ENCODE results near the gene PPP1R13B.

DNA sequence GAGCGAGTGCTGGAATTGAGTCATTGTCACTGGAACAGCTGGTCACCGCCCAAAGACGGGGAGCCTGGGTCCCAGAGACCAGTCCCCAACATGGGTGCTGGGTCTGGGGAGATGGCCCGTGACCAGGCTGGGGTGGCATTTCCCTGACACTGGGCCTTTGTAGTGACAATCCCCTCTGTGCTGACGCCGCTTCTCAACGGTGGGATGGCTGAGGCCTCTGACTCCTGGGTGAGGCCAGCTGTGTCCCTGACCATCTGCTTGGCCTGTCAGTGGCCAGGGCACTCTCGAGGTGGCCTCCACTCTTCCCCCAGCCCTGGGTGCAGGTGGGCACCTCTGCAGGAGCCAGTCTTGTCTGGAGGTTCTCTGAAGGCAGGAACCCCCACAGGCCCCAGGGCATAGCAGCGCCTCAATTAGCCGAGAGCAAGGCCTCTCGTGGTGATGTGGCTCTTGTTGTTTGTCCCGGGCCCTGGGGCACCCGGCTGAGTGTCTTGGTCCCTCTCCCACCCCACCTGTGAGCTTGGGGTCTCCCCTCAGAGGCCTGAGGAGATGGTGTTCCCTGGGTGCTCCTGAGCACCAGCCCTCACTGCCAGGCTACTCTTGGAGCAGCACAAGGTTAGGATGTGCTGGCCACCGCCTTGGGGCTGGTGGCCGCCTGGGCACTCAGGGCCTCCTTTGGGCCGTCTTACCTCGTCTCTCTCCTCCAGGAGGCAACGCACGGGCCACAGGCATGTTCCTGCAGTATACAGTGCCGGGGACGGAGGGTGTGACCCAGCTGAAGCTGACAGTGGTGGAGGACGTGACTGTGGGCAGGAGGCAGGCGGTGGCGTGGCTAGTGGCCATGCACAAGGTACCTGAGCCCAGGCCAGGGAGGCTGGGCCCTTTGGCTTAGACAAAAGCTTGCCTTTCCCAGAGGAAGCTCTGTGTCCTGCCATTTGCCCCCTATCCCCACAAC is 115.2 kb downstream of the PPP1R13B start:
- TF ChIP-seq, protein P1, sequence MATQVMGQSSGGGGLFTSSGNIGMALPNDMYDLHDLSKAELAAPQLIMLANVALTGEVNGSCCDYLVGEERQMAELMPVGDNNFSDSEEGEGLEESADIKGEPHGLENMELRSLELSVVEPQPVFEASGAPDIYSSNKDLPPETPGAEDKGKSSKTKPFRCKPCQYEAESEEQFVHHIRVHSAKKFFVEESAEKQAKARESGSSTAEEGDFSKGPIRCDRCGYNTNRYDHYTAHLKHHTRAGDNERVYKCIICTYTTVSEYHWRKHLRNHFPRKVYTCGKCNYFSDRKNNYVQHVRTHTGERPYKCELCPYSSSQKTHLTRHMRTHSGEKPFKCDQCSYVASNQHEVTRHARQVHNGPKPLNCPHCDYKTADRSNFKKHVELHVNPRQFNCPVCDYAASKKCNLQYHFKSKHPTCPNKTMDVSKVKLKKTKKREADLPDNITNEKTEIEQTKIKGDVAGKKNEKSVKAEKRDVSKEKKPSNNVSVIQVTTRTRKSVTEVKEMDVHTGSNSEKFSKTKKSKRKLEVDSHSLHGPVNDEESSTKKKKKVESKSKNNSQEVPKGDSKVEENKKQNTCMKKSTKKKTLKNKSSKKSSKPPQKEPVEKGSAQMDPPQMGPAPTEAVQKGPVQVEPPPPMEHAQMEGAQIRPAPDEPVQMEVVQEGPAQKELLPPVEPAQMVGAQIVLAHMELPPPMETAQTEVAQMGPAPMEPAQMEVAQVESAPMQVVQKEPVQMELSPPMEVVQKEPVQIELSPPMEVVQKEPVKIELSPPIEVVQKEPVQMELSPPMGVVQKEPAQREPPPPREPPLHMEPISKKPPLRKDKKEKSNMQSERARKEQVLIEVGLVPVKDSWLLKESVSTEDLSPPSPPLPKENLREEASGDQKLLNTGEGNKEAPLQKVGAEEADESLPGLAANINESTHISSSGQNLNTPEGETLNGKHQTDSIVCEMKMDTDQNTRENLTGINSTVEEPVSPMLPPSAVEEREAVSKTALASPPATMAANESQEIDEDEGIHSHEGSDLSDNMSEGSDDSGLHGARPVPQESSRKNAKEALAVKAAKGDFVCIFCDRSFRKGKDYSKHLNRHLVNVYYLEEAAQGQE (IDR thresholded peaks at IDR 0.05; ENCODE audit: insufficient read depth in 1 of 2, low read depth in 2 of 2, low read length in 2 of 2) = no peak
- TF ChIP-seq POLR2AphosphoS5 (IDR thresholded peaks at IDR 0.05; ENCODE audit: low read depth, low read length) (no peak), TAF1 (IDR thresholded peaks at IDR 0.05; ENCODE audit: borderline replicate concordance, insufficient read depth, low read length) (no peak), FOXP2 (optimal IDR thresholded peaks at IDR 0.05; ENCODE audit: borderline replicate concordance, extremely low read depth, extremely low read length, insufficient read depth) (no peak), SIN3A (IDR thresholded peaks at IDR 0.05; ENCODE audit: borderline replicate concordance, insufficient read depth, low read length) (no peak)
